Measurements from ENCODE around the gene FOXN1. TPM values are rescaled to one million over a fixed set of nuclear protein-coding genes. Genes with fewer than 3 reads are reported as not detected.
A peak's percentile ranks its signal among the peaks of the same experiment; 100 is the strongest.

The FOXN1 gene
- total and polyA plus RNA-seq, 10 of the 15 experiments (the other 5 are each of a cell fraction or from before 2014, with no cell fraction given): not detected

GRCh38 chr17:28469376-28469775 lies 36.8 kb upstream of the FOXN1 start:
- ChIA-PET RAD21 (ENCODE audit: unreplicated experiment) (interaction anchor here (0.9 kb wide), 1 partner anchor 15 kb away, joined by 5 read pairs; no protein-coding TSS in a partner anchor), SMC1A (ENCODE audit: uncharacterized antibody, unreplicated experiment) (interaction anchor here (0.7 to 1.5 kb wide), 6 partner anchors 15 to 82 kb away, joined by 3 to 7 read pairs (median 4); no protein-coding TSS in a partner anchor), CTCF (interaction anchor here (1.1 kb wide), 1 partner anchor 53 kb away, joined by 4 read pairs; no protein-coding TSS in a partner anchor), POLR2A (interaction anchor here (1.1 kb wide), 1 partner anchor 34 kb away, joined by 3 read pairs; no protein-coding TSS in a partner anchor)
- Histone ChIP-seq H3K9me3 (replicated peaks; ENCODE audit: control insufficient read depth, insufficient read depth, low read length) (no peaks in the 10 kb centered on the region), H3K79me2 (ENCODE audit: control insufficient read depth, insufficient read depth, low read length) (no peaks in the 10 kb centered on the region), H3K27me3 (replicated peaks in 1 of 2; ENCODE audit: control insufficient read depth in 2 of 2, insufficient read depth in 2 of 2, low read length in 1 of 2) (no peaks in the 10 kb centered on the region), H4K20me1 (ENCODE audit: control insufficient read depth, insufficient read depth) (0 out of 2 replicates have a peak, but pooled peaks cover 3% of the 10 kb centered on the region), H3K36me3 (ENCODE audit: control insufficient read depth in 2 of 2, insufficient read depth in 2 of 2, low read length in 1 of 2) (no peaks in the 10 kb centered on the region), H2AFZ (ENCODE audit: control insufficient read depth, low read depth, low read length) (peak overlapping the region; percentile 10; the same call in 1 of the 2 replicates), H3K27ac (ENCODE audit: control insufficient read depth, insufficient read depth) (peak overlapping the region; percentile 58), H3K9ac (ENCODE audit: control insufficient read depth, insufficient read depth, low read length) (peak overlapping the region; percentile 37; the same call in 1 of the 2 replicates), H3K4me1 (ENCODE audit: control insufficient read depth, insufficient read depth, low read length) (peaks cover 52% of the 10 kb centered on the region), H3K4me3 (no peak overlapping the region), H3K4me2 (ENCODE audit: control insufficient read depth, insufficient read depth) (peak overlapping the region; percentile 75)
- no peak for FAIRE-seq
- 76% methylated on average over 8 of the region's 8 CpGs for WGBS (ENCODE audit: insufficient coverage, insufficient replicate concordance, low lambda C conversion rate, missing lambda C conversion rate)
- no peak for DNase-seq (ENCODE audit: low read depth, low spot score)
- in situ Hi-C loops (cut with MboI) (no loop called here), intact Hi-C loops (cut with micrococcal nuclease; ENCODE audit: unreplicated experiment) (no loop called here)
- ATAC-seq: no peak
- BruUV-seq (replicated peaks): no TSS peak
- TF ChIP-seq PAX5 (IDR thresholded peaks at IDR 0.05; ENCODE audit: borderline replicate concordance, low read depth, low read length) (no peak), KDM1A (IDR thresholded peaks at IDR 0.05; ENCODE audit: borderline replicate concordance) (no peak), EGR1 (IDR thresholded peaks at IDR 0.05; ENCODE audit: borderline replicate concordance in 1 of 2, low read depth in 2 of 2, low read length in 2 of 2) (no peak), ZNF592 (IDR thresholded peaks at IDR 0.05) (no peak), E2F8 (IDR thresholded peaks at IDR 0.05; ENCODE audit: low read depth, partially characterized antibody) (no peak), EP300 (IDR thresholded peaks at IDR 0.05; ENCODE audit: borderline replicate concordance in 1 of 2, control insufficient read depth in 1 of 2, low read depth in 2 of 2, low read length in 2 of 2) (no peak), ASH2L (IDR thresholded peaks at IDR 0.05; ENCODE audit: borderline replicate concordance, low read depth) (no peak), USF2 (IDR thresholded peaks at IDR 0.05; ENCODE audit: borderline replicate concordance, low read depth, low read length) (no peak), CREB1 (IDR thresholded peaks at IDR 0.05; ENCODE audit: low read depth) (no peak), CHD1 (IDR thresholded peaks at IDR 0.05; ENCODE audit: low read depth, low read length) (no peak)
- TF ChIP-seq, protein P1, sequence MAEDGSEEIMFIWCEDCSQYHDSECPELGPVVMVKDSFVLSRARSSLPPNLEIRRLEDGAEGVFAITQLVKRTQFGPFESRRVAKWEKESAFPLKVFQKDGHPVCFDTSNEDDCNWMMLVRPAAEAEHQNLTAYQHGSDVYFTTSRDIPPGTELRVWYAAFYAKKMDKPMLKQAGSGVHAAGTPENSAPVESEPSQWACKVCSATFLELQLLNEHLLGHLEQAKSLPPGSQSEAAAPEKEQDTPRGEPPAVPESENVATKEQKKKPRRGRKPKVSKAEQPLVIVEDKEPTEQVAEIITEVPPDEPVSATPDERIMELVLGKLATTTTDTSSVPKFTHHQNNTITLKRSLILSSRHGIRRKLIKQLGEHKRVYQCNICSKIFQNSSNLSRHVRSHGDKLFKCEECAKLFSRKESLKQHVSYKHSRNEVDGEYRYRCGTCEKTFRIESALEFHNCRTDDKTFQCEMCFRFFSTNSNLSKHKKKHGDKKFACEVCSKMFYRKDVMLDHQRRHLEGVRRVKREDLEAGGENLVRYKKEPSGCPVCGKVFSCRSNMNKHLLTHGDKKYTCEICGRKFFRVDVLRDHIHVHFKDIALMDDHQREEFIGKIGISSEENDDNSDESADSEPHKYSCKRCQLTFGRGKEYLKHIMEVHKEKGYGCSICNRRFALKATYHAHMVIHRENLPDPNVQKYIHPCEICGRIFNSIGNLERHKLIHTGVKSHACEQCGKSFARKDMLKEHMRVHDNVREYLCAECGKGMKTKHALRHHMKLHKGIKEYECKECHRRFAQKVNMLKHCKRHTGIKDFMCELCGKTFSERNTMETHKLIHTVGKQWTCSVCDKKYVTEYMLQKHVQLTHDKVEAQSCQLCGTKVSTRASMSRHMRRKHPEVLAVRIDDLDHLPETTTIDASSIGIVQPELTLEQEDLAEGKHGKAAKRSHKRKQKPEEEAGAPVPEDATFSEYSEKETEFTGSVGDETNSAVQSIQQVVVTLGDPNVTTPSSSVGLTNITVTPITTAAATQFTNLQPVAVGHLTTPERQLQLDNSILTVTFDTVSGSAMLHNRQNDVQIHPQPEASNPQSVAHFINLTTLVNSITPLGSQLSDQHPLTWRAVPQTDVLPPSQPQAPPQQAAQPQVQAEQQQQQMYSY (CRISPR knock-in tag; IDR thresholded peaks at IDR 0.05): no peak

Data from GM12878 (cell line).